ENCODE results near the gene EPB41L4B.
A peak's percentile ranks its signal among the peaks of the same experiment; 100 is the strongest.

EPB41L4B gene

DNA sequence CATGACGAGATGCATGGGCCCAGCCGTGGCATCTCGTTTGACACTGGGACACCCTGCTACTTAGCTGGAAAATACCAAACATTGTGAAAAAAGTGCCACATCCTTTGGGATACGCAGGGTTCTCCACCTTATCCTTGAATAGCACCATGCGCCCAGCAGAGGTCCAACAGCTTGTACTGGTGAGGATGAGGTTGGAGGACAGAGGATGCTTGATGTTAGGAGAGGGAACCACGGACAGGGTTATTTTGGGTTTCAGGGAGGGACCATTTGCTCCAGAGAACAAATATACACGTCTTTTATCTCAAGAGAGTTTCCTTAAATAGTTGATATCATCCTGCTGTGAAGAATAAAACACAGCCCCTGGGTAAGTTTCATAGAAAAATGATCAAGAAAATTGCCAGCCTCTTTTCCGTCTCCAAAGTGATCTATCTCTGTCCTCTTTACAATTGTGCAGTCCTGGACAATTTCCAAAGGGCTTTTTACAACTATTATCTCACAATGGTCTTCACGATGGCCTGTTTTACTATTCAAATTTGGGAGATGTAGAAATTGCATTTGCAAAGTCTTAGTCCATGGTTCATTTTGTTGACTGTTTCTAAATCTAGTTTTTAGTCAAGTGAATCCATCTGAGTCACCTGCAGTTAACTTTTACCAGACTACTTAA is 133.9 kb downstream of the EPB41L4B start (continued):
- TF ChIP-seq CREB5 (CRISPR knock-in tag; IDR thresholded peaks at IDR 0.05; ENCODE audit: low read depth) (no peak), ZC3H10 (CRISPR knock-in tag; IDR thresholded peaks at IDR 0.05) (no peak)

- peak; percentile 80 for ATAC-seq
- no peak for TF ChIP-seq BACH2 (CRISPR knock-in tag; IDR thresholded peaks at IDR 0.05; ENCODE audit: borderline replicate concordance)
- TF ChIP-seq POU6F1 (CRISPR knock-in tag; IDR thresholded peaks at IDR 0.05; ENCODE audit: borderline replicate concordance, low read depth) = no peak
- no peak for TF ChIP-seq SNAI2 (CRISPR knock-in tag; IDR thresholded peaks at IDR 0.05)
- TF ChIP-seq ZFP30 (CRISPR knock-in tag; IDR thresholded peaks at IDR 0.05) = no peak
- no peak for TF ChIP-seq ZNF8 (CRISPR knock-in tag; IDR thresholded peaks at IDR 0.05)
- no peak for TF ChIP-seq RARB (CRISPR knock-in tag; IDR thresholded peaks at IDR 0.05)
- TF ChIP-seq, protein P1, sequence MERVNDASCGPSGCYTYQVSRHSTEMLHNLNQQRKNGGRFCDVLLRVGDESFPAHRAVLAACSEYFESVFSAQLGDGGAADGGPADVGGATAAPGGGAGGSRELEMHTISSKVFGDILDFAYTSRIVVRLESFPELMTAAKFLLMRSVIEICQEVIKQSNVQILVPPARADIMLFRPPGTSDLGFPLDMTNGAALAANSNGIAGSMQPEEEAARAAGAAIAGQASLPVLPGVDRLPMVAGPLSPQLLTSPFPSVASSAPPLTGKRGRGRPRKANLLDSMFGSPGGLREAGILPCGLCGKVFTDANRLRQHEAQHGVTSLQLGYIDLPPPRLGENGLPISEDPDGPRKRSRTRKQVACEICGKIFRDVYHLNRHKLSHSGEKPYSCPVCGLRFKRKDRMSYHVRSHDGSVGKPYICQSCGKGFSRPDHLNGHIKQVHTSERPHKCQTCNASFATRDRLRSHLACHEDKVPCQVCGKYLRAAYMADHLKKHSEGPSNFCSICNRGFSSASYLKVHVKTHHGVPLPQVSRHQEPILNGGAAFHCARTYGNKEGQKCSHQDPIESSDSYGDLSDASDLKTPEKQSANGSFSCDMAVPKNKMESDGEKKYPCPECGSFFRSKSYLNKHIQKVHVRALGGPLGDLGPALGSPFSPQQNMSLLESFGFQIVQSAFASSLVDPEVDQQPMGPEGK (CRISPR knock-in tag; IDR thresholded peaks at IDR 0.05; ENCODE audit: borderline replicate concordance) = no peak
- no peak for TF ChIP-seq CREB5 (CRISPR knock-in tag; IDR thresholded peaks at IDR 0.05; ENCODE audit: low read depth)
- no peak for TF ChIP-seq PPARA (CRISPR knock-in tag; IDR thresholded peaks at IDR 0.05; ENCODE audit: borderline replicate concordance)
- no peak for TF ChIP-seq CSRNP3 (CRISPR knock-in tag; IDR thresholded peaks at IDR 0.05)
- TF ChIP-seq GLIS3 (CRISPR knock-in tag; IDR thresholded peaks at IDR 0.05) = no peak
- TF ChIP-seq CSDC2 (CRISPR knock-in tag; IDR thresholded peaks at IDR 0.05) = no peak
- TF ChIP-seq ZNF565 (CRISPR knock-in tag; conservative IDR thresholded peaks at IDR 0.05; ENCODE audit: low read depth) = no peak
- TF ChIP-seq ISL1 (CRISPR knock-in tag; IDR thresholded peaks at IDR 0.05) = no peak
These were observed 137.7 kb downstream of the EPB41L4B start for GRCh38 chr9:109182940-109183798.

- ATAC-seq = no peak
- TF ChIP-seq TCF4 (CRISPR knock-in tag; IDR thresholded peaks at IDR 0.05; ENCODE audit: borderline replicate concordance) (no peak), GLIS3 (CRISPR knock-in tag; IDR thresholded peaks at IDR 0.05) (no peak), ZC3H10 (CRISPR knock-in tag; IDR thresholded peaks at IDR 0.05) (no peak), CSRNP3 (CRISPR knock-in tag; IDR thresholded peaks at IDR 0.05) (no peak), PPARA (CRISPR knock-in tag; IDR thresholded peaks at IDR 0.05; ENCODE audit: borderline replicate concordance) (no peak), TOX (CRISPR knock-in tag; IDR thresholded peaks at IDR 0.05; ENCODE audit: borderline replicate concordance) (no peak), ZNF8 (CRISPR knock-in tag; IDR thresholded peaks at IDR 0.05) (no peak), ZNF70 (CRISPR knock-in tag; IDR thresholded peaks at IDR 0.05) (no peak), BACH2 (CRISPR knock-in tag; IDR thresholded peaks at IDR 0.05; ENCODE audit: borderline replicate concordance) (no peak), ESRRG (CRISPR knock-in tag; IDR thresholded peaks at IDR 0.05) (no peak)
These were observed 138.3 kb downstream of the EPB41L4B start for GRCh38 chr9:109182550-109182939.
